ENCODE measurements around the gene KRTAP19-5.
"Not testable (repeated sequence)": the region's sequence is repeated elsewhere in the genome, so short reads cannot be mapped to it uniquely, and the experiment has no call there.

Gene KRTAP19-5

DNA sequence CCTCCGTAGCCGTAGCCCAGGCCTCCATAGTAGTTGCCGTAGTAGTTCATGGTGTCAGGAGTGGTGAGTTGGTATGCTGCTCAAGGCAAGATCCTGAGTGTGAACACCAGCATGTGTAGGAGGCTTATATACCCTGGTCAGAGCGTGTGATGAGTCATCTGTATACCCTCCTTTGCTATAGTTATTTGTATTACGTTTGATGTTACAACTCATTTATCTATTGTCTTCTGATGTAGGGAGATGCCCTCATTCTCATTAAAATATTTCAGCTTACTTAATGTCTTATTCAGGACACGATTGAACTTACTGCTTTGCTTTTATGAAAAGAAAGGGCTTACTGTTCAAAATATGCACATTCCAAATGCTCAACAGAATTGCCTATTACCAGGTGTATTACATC, at the start of gene KRTAP19-5:
Gene KRTAP19-5, minus strand, starts transcription at position 101 of the 400 bp plus-strand sequence. Its CDS starts 51 bp downstream, at position 50.
- no peaks in the 10 kb centered on the region for H3K4me1 ChIP-seq (ENCODE audit: control insufficient read depth in 1 of 2, insufficient read depth in 2 of 2, low read length in 2 of 2)
- no peaks in the 10 kb centered on the region for H3K36me3 ChIP-seq (ENCODE audit: control insufficient read depth in 1 of 2, insufficient read depth in 2 of 2, low read length in 2 of 2)
- no peak within 1 kb of the TSS for H3K4me3 ChIP-seq (ENCODE audit: low read depth in 1 of 2, low read length in 2 of 2)
- H3K27ac ChIP-seq (ENCODE audit: low read length), result no peak within 1 kb of the TSS
- H3K9me3 ChIP-seq (ENCODE audit: control insufficient read depth in 1 of 2, low read length in 2 of 2), result no peaks in the 10 kb centered on the region
- no peaks in the 10 kb centered on the region for H3K27me3 ChIP-seq (ENCODE audit: low read depth, low read length)

DNA sequence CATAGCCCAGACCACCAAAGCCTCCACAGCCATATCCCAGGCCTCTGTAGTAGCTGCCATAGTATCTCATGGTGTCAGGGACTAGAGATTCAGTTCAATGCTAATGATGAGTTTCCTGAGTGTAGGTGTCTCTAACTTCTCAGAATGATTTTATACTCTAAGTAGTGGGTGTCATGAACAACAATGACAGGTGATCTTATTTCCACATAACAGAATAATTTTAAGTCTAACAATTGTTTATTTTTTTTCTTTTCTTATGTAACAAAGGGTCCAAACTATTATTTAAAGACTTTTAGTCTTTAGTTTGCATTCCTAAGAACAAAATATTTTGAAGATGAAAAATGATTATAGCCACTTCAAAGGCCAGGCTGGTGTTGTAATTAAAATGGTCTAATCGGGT, 39.8 kb upstream of the KRTAP19-5 start, which contains the start of gene KRTAP19-6:
Gene KRTAP19-6, minus strand, starts transcription at position 101 of the 400 bp plus-strand sequence. Its CDS starts 31 bp downstream, at position 70.
- no peak within 1 kb of the TSS for H3K27ac ChIP-seq (ENCODE audit: low read length)
- no peak within 1 kb of the TSS for H3K4me3 ChIP-seq (ENCODE audit: low read depth in 1 of 2, low read length in 2 of 2)
- H3K36me3 ChIP-seq (ENCODE audit: control insufficient read depth in 1 of 2, insufficient read depth in 2 of 2, low read length in 2 of 2), result no peaks in the 10 kb centered on the region
- H3K27me3 ChIP-seq (ENCODE audit: low read depth, low read length), result no peaks in the 10 kb centered on the region
- H3K4me1 ChIP-seq (ENCODE audit: control insufficient read depth in 1 of 2, insufficient read depth in 2 of 2, low read length in 2 of 2), result no peaks in the 10 kb centered on the region
- H3K9me3 ChIP-seq (ENCODE audit: control insufficient read depth in 1 of 2, low read length in 2 of 2), result no peaks in the 10 kb centered on the region

DNA sequence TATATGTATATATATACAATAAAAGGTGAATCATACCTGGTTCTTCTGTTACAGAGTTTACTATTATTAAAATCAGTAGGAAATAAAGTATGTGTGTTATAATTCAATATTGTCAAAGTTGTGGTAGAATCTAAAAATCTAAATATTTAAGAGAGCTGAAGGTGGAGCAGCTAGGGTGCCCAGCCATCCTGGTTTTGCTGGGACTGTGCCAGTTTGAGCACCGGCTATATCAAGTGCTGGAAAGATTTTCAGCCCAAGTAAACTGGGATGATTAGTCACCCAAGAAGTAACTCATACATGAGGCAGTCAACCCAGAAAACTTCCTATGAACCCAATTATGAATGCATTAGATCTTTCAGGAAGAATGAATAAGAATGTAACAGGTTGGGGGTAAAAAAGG, 16.9 kb upstream of the KRTAP19-5 start:
- no peaks in the 10 kb centered on the region for H3K4me1 ChIP-seq (ENCODE audit: control insufficient read depth in 1 of 2, insufficient read depth in 2 of 2, low read length in 2 of 2)
- H3K27ac ChIP-seq (ENCODE audit: low read length), result no peak overlapping the region
- no peaks in the 10 kb centered on the region for H3K9me3 ChIP-seq (ENCODE audit: control insufficient read depth in 1 of 2, low read length in 2 of 2)
- H3K36me3 ChIP-seq (ENCODE audit: control insufficient read depth in 1 of 2, insufficient read depth in 2 of 2, low read length in 2 of 2), result no peaks in the 10 kb centered on the region
- H3K4me3 ChIP-seq (ENCODE audit: low read depth in 1 of 2, low read length in 2 of 2), result no peak overlapping the region
- no peaks in the 10 kb centered on the region for H3K27me3 ChIP-seq (ENCODE audit: low read depth, low read length)

DNA sequence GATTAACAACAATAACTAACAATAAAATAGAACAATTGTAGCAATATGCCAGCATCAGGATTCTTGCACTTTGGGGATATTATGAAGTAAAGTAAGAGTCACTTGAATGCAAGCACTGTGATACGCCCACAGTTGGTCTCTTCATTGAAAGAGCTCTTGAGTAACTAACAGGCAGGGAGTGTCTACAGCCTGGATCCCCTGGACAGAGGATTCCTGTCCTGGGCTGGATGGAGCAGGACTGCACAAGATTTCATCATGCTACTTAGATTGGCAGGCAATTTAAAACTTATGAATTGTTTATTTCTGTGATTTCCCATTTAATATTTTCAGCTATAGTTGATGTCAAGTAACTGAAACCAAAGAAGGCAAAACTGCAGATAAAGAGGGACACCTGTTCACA, 13.7 kb upstream of the KRTAP19-5 start:
- no peaks in the 10 kb centered on the region for H3K27me3 ChIP-seq (ENCODE audit: low read depth, low read length)
- no peak overlapping the region for H3K4me3 ChIP-seq (ENCODE audit: low read depth in 1 of 2, low read length in 2 of 2)
- H3K36me3 ChIP-seq (ENCODE audit: control insufficient read depth in 1 of 2, insufficient read depth in 2 of 2, low read length in 2 of 2), result no peaks in the 10 kb centered on the region
- H3K9me3 ChIP-seq (ENCODE audit: control insufficient read depth in 1 of 2, low read length in 2 of 2), result no peaks in the 10 kb centered on the region
- no peak overlapping the region for H3K27ac ChIP-seq (ENCODE audit: low read length)
- no peaks in the 10 kb centered on the region for H3K4me1 ChIP-seq (ENCODE audit: control insufficient read depth in 1 of 2, insufficient read depth in 2 of 2, low read length in 2 of 2)

DNA sequence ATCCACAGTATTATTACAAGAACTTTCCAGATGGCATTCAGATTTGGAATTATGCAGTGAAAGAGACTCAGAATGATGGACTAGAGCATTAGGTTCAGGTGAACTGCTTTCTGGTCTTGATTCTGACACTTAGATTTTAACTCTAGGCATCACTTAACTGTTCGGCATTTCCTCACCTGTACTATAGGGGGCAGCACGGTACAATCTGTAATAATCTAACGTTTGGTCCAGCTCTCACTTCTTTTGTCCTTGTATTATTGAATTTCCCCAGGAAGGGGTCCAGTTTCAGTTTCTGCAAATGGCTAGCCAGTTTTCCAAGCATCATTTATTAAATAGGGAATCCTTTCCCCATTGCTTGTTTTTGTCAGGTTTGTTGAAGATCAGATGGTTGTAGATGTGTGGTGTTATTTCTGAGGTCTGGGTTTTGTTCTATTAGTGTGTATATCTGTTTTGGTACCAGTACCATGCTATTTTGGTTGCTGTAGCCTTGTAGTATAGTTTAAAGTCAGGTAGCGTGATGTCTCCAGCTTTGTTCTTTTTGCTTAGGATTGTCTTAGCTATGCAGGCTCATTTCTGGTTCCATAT, 3.8 kb upstream of the KRTAP19-5 start:
- H3K27me3 ChIP-seq (ENCODE audit: low read depth, low read length); H3K27ac ChIP-seq (ENCODE audit: low read length); H3K9me3 ChIP-seq (ENCODE audit: control insufficient read depth in 1 of 2, low read length in 2 of 2); H3K36me3 ChIP-seq (ENCODE audit: control insufficient read depth in 1 of 2, insufficient read depth in 2 of 2, low read length in 2 of 2); H3K4me3 ChIP-seq (ENCODE audit: low read depth in 1 of 2, low read length in 2 of 2); H3K4me1 ChIP-seq (ENCODE audit: control insufficient read depth in 1 of 2, insufficient read depth in 2 of 2, low read length in 2 of 2): not testable (repeated sequence)

DNA sequence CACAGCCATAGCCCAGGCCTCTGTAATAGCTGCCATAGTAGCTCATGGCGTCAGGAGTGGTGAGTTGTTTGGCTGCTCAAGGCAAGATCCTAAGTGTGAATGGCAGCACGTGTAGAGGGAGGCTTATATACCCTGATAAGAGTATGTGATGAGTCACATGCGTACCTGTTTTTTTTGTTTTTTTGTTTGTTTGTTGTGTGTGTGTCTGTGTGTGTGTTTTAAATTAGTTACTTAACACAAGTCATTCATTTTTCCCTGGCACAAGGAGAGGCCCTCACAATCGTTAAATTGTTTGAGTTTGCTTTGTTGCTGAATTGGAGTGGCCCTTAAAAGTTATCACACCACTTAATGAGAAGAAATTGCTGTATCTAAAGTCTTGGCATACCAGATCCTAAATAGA, 4.9 kb downstream of the KRTAP19-5 start, which contains the start of gene KRTAP19-4:
Gene KRTAP19-4, minus strand, starts transcription at position 101 of the 400 bp plus-strand sequence. Its CDS starts 55 bp downstream, at position 46.
- H3K4me3 ChIP-seq (ENCODE audit: low read depth in 1 of 2, low read length in 2 of 2), result no peak within 1 kb of the TSS
- no peak within 1 kb of the TSS for H3K27ac ChIP-seq (ENCODE audit: low read length)
- H3K4me1 ChIP-seq (ENCODE audit: control insufficient read depth in 1 of 2, insufficient read depth in 2 of 2, low read length in 2 of 2), result no peaks in the 10 kb centered on the region
- no peaks in the 10 kb centered on the region for H3K9me3 ChIP-seq (ENCODE audit: control insufficient read depth in 1 of 2, low read length in 2 of 2)
- no peaks in the 10 kb centered on the region for H3K27me3 ChIP-seq (ENCODE audit: low read depth, low read length)
- no peaks in the 10 kb centered on the region for H3K36me3 ChIP-seq (ENCODE audit: control insufficient read depth in 1 of 2, insufficient read depth in 2 of 2, low read length in 2 of 2)

DNA sequence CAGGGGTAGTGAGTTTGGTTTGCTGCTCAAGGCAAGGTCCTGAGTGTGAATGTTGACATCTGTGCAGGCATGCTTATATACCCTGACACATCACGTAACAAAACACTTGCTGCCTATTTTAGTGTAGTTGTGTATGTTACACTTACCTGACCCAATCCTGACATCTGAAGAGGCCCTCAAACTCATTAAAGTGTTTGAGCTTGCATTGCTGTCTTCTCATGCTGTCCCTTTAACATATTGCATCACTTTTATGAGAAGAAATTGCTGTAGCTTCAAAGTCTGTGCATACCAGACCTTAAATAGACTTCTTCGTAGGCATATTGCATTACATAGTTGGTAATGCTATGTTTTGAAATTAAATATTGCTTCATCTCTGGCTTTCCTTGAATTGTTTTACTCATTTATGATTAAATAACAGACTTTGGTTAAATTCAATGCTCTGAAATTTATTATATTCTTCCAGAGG, 9.9 kb downstream of the KRTAP19-5 start, which contains the start of gene KRTAP19-3:
Gene KRTAP19-3, minus strand, starts transcription at position 51 of the 466 bp plus-strand sequence. CDS start 56 bp downstream, outside the sequence.
- Histone ChIP-seq H3K4me3 (ENCODE audit: low read depth in 1 of 2, low read length in 2 of 2) (no peak within 1 kb of the TSS), H3K9me3 (ENCODE audit: control insufficient read depth in 1 of 2, low read length in 2 of 2) (no peaks in the 10 kb centered on the region), H3K36me3 (ENCODE audit: control insufficient read depth in 1 of 2, insufficient read depth in 2 of 2, low read length in 2 of 2) (no peaks in the 10 kb centered on the region), H3K4me1 (ENCODE audit: control insufficient read depth in 1 of 2, insufficient read depth in 2 of 2, low read length in 2 of 2) (no peaks in the 10 kb centered on the region), H3K27ac (ENCODE audit: low read length) (no peak within 1 kb of the TSS), H3K27me3 (ENCODE audit: low read depth, low read length) (no peaks in the 10 kb centered on the region)

DNA sequence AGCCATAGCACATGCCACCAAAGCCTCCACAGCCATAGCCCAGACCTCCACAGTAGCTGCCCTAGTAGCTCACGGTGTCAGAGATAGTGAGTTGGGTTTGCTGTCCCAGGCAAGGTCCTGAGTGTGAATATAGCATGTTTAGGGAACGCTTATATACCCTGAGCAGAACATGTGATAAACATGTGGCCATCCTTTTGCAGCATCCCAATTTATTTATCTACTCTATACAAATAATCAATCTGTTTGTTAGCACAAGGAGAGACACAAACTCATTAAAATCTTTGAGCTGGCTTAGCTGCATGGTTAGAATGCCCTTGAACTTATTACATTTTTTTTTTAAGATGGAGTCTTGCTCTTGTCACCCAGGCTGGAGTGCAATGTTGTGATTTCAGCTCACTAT, 14.6 kb downstream of the KRTAP19-5 start, which contains the start of gene KRTAP19-2:
Gene KRTAP19-2, minus strand, starts transcription at position 101 of the 400 bp plus-strand sequence. Its CDS starts 88 bp downstream, at position 13.
- Histone ChIP-seq H3K4me1 (ENCODE audit: control insufficient read depth in 1 of 2, insufficient read depth in 2 of 2, low read length in 2 of 2) (no peaks in the 10 kb centered on the region), H3K27ac (ENCODE audit: low read length) (no peak within 1 kb of the TSS), H3K9me3 (ENCODE audit: control insufficient read depth in 1 of 2, low read length in 2 of 2) (peaks cover 0 to 5% of the 10 kb centered on the region in 2 donors), H3K27me3 (ENCODE audit: low read depth, low read length) (no peaks in the 10 kb centered on the region), H3K4me3 (ENCODE audit: low read depth in 1 of 2, low read length in 2 of 2) (no peak within 1 kb of the TSS), H3K36me3 (ENCODE audit: control insufficient read depth in 1 of 2, insufficient read depth in 2 of 2, low read length in 2 of 2) (no peaks in the 10 kb centered on the region)

DNA sequence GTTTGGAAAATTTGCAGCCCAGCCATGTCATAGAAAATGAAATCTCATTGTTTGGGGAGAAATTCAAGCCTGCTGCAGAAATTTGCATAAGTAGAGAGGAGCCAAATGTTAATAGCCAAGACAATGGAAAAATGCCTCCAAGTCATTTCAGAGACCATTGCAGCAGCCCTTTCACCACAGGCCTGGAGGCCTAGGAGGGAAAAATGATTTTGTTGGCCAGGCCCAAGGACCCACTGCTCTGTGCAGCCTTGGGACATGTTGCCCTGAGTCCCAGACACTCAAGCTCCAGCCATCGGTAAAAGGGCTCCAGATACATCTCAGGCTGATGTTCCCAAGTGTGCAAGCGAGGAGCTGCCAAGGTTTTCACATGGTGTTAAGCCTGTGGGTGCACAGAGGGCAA, 15.8 kb downstream of the KRTAP19-5 start:
- H3K4me1 ChIP-seq (ENCODE audit: control insufficient read depth in 1 of 2, insufficient read depth in 2 of 2, low read length in 2 of 2), result no peaks in the 10 kb centered on the region
- H3K4me3 ChIP-seq (ENCODE audit: low read depth in 1 of 2, low read length in 2 of 2), result no peak overlapping the region
- H3K27ac ChIP-seq (ENCODE audit: low read length), result no peak overlapping the region
- H3K27me3 ChIP-seq (ENCODE audit: low read depth, low read length), result no peaks in the 10 kb centered on the region
- H3K36me3 ChIP-seq (ENCODE audit: control insufficient read depth in 1 of 2, insufficient read depth in 2 of 2, low read length in 2 of 2), result no peaks in the 10 kb centered on the region
- peaks cover 0 to 5% of the 10 kb centered on the region in 2 donors for H3K9me3 ChIP-seq (ENCODE audit: control insufficient read depth in 1 of 2, low read length in 2 of 2)

DNA sequence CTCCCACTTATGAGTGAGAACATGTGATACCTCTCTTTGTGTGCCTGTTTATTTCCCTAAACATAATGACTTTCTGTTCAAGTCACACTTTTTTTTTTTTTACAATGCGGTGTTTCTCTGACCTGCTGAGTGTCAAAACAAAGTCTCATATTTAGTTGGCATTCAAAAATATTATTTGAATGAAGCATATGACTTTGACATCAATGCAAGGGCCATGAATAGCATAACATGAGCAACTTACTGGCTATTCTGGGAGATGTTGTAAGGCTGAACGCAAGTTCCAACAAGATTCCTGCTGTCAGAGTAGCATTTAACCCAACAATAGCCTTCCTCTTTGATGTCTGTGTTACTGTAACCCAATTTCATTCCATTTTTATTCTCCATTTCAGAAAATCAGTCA, 19.8 kb downstream of the KRTAP19-5 start:
- Histone ChIP-seq H3K4me3 (ENCODE audit: low read depth in 1 of 2, low read length in 2 of 2) (no peak overlapping the region), H3K9me3 (ENCODE audit: control insufficient read depth in 1 of 2, low read length in 2 of 2) (peaks cover 0 to 5% of the 10 kb centered on the region in 2 donors), H3K36me3 (ENCODE audit: control insufficient read depth in 1 of 2, insufficient read depth in 2 of 2, low read length in 2 of 2) (no peaks in the 10 kb centered on the region), H3K4me1 (ENCODE audit: control insufficient read depth in 1 of 2, insufficient read depth in 2 of 2, low read length in 2 of 2) (no peaks in the 10 kb centered on the region), H3K27ac (ENCODE audit: low read length) (no peak overlapping the region), H3K27me3 (ENCODE audit: low read depth, low read length) (no peaks in the 10 kb centered on the region)

DNA sequence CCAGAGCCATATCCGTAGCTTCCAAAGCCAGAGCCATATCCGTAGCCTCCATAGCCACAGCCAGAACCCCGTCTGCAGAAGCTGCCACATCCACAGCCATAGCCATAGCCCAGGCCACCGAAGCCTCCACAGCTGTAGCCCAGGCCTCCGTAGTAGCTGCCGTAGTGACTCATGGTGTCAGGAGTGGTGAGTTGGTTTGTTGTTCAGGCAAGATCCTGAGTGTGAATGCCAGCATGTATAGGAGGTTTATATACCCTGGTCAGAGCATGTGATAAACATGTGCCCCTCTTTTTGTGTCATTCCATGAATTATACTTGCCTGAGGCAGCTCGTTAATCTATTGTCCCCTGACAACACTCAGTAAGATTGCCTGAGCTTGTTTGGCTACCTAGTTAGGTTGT, 21.8 kb downstream of the KRTAP19-5 start, which contains the start of gene KRTAP19-1:
Gene KRTAP19-1, minus strand, starts transcription at position 223 of the 400 bp plus-strand sequence. Its CDS starts 50 bp downstream, at position 173.
- H3K27me3 ChIP-seq (ENCODE audit: low read depth, low read length), result no peaks in the 10 kb centered on the region
- no peak within 1 kb of the TSS for H3K27ac ChIP-seq (ENCODE audit: low read length)
- no peaks in the 10 kb centered on the region for H3K36me3 ChIP-seq (ENCODE audit: control insufficient read depth in 1 of 2, insufficient read depth in 2 of 2, low read length in 2 of 2)
- H3K4me1 ChIP-seq (ENCODE audit: control insufficient read depth in 1 of 2, insufficient read depth in 2 of 2, low read length in 2 of 2), result no peaks in the 10 kb centered on the region
- no peak within 1 kb of the TSS for H3K4me3 ChIP-seq (ENCODE audit: low read depth in 1 of 2, low read length in 2 of 2)
- H3K9me3 ChIP-seq (ENCODE audit: control insufficient read depth in 1 of 2, low read length in 2 of 2), result no peaks in the 10 kb centered on the region

All from muscle layer of duodenum (tissue), 2 donors.